ENCODE measurements around the gene FCF1. TPM values are rescaled to one million over a fixed set of nuclear protein-coding genes. Genes with fewer than 3 reads are reported as not detected.

Gene FCF1
- polyA plus RNA-seq, 2 of the 4 experiments (the other 2 are of a cell fraction): 80.1 to 97.2 TPM

- ChIA-PET POLR2A (interaction anchor here (0.6 kb wide), 1 partner anchor 34 kb away, joined by 4 read pairs; no protein-coding TSS in a partner anchor), CTCF (interaction anchor here (1.0 to 6.6 kb wide), 5 partner anchors 11 to 55 kb away, joined by 3 to 40 read pairs (median 8); partner anchors contain the start of gene LTBP2)
- no peak overlapping the region for H3K4me3 ChIP-seq
- ATAC-seq (peak; percentile 22 to 28; a peak in 2 of 6 replicates), FAIRE-seq (no peak), DNase-seq (ENCODE audit: low read depth in 1 of 2, low spot score in 1 of 2) (no peak)
- H3K9me3 ChIP-seq: no peaks in the 10 kb centered on the region
- H3K27ac ChIP-seq: no peak overlapping the region
- no peak for TF ChIP-seq FOSL2 (IDR thresholded peaks at IDR 0.05)
- TF ChIP-seq FOSL2 (CRISPR knock-in tag; IDR thresholded peaks at IDR 0.05): no peak
- no peak for TF ChIP-seq EP300 (IDR thresholded peaks at IDR 0.05)
- TF ChIP-seq HOXB13 (CRISPR knock-in tag; IDR thresholded peaks at IDR 0.05; ENCODE audit: low read depth): no peak
- TF ChIP-seq BHLHE40 (IDR thresholded peaks at IDR 0.05; ENCODE audit: low read depth, low read length): no peak
- TF ChIP-seq REST (IDR thresholded peaks at IDR 0.05): no peak
- no peak for TF ChIP-seq EHMT2 (IDR thresholded peaks at IDR 0.05; ENCODE audit: low read depth)
- TF ChIP-seq SMC3 (IDR thresholded peaks at IDR 0.05): no peak
- TF ChIP-seq NPAS2 (CRISPR knock-in tag; IDR thresholded peaks at IDR 0.05; ENCODE audit: borderline replicate concordance): no peak
- TF ChIP-seq CEBPB (IDR thresholded peaks at IDR 0.05): no peak
- TF ChIP-seq CTCF (IDR thresholded peaks at IDR 0.05): no peak
- TF ChIP-seq RCOR1 (IDR thresholded peaks at IDR 0.05; ENCODE audit: low read depth, low read length): no peak
- TF ChIP-seq ZFP36 (IDR thresholded peaks at IDR 0.05; ENCODE audit: borderline replicate concordance, partially characterized antibody): no peak
- TF ChIP-seq SREBF2 (IDR thresholded peaks at IDR 0.05): no peak
- no peak for TF ChIP-seq CHD2 (IDR thresholded peaks at IDR 0.05; ENCODE audit: low read length, partially characterized antibody)
- TF ChIP-seq NR3C1 (IDR thresholded peaks at IDR 0.05): no peak
- WGBS (ENCODE audit: missing lambda C conversion rate): 92% methylated on average over 7 of the region's 7 CpGs
- no peak overlapping the region for H3K4me2 ChIP-seq
- H3K4me1 ChIP-seq: peaks cover 17% of the 10 kb centered on the region
These were observed 49.1 kb upstream of the FCF1 start for GRCh38 chr14:74663884-74664283.

- Histone ChIP-seq H3K9me3 (no peaks in the 10 kb centered on the region), H3K27ac (no peak overlapping the region), H3K4me2 (no peak overlapping the region), H3K4me1 (peaks cover 9% of the 10 kb centered on the region), H3K4me3 (no peak overlapping the region)
- CTCF ChIA-PET: interaction anchor here (1.3 to 6.6 kb wide), 4 partner anchors 12 to 55 kb away, joined by 3 to 40 read pairs (median 10); partner anchors contain the start of gene LTBP2
- DNase-seq (ENCODE audit: low read depth in 1 of 2, low spot score in 1 of 2): no peak
- TF ChIP-seq RNF2 (IDR thresholded peaks at IDR 0.05; ENCODE audit: borderline replicate concordance, low read depth) (no peak), RFX5 (IDR thresholded peaks at IDR 0.05) (no peak), FOSL2 (IDR thresholded peaks at IDR 0.05) (no peak), FOSL2 (CRISPR knock-in tag; IDR thresholded peaks at IDR 0.05) (no peak), CHD4 (IDR thresholded peaks at IDR 0.05; ENCODE audit: borderline replicate concordance) (no peak), SMC3 (IDR thresholded peaks at IDR 0.05) (no peak), ZFP36 (IDR thresholded peaks at IDR 0.05; ENCODE audit: borderline replicate concordance, partially characterized antibody) (no peak), MAFK (IDR thresholded peaks at IDR 0.05; ENCODE audit: partially characterized antibody) (no peak)
- POLR2A ChIA-PET: interaction anchor here (0.6 to 0.7 kb wide), 3 partner anchors 10 to 81 kb away, joined by 4 to 11 read pairs (median 10); no protein-coding TSS in a partner anchor
- FAIRE-seq: no peak
- ATAC-seq: no peak
- 90% methylated on average over 2 of the region's 2 CpGs for WGBS (ENCODE audit: missing lambda C conversion rate)
These were observed 48.2 kb upstream of the FCF1 start for GRCh38 chr14:74664717-74665116.
